Measurements from ENCODE around the gene ENSA.
"Not testable (repeated sequence)": the region's sequence is repeated elsewhere in the genome, so short reads cannot be mapped to it uniquely, and the experiment has no call there.

The ENSA gene

DNA sequence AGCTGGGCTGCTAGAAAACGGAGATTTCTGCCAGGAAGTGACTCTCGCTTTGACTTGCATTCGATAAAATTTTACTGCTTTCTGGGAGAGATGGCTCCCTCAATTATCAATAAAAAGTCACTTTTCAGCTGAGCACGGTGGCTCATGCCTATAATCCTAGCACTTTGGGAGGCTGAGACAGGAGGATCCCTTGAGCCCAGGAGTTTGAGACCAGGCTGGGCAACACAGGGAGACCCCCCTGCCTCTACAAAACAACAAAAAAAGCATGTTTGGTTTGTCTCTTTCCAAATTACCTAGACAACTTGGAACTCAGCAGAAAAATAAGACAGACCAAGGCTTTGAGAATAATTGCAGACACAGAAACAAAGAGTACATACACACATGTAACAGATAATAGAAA is 12.9 kb upstream of the ENSA start:
- peaks cover 2 to 3% of the 10 kb centered on the region in 2 donors for H3K36me3 ChIP-seq (ENCODE audit: control insufficient read depth in 2 of 2, insufficient read depth in 2 of 2, low read length in 2 of 2)
- no peaks in the 10 kb centered on the region for H3K4me1 ChIP-seq (ENCODE audit: control insufficient read depth, insufficient read depth, low read length)
- H3K27me3 ChIP-seq (ENCODE audit: control insufficient read depth in 1 of 2, insufficient read depth in 2 of 2, low read length in 2 of 2): no peaks in the 10 kb centered on the region
- no peaks in the 10 kb centered on the region for H3K9me3 ChIP-seq (ENCODE audit: control insufficient read depth in 2 of 2, low read length in 2 of 2)
- no peak overlapping the region for H3K4me3 ChIP-seq (ENCODE audit: low read length in 2 of 2)
- no peak overlapping the region for H3K27ac ChIP-seq (ENCODE audit: low read length)
- H3K9ac ChIP-seq (ENCODE audit: low read length in 2 of 2): no peak overlapping the region

- not testable (repeated sequence) for H3K9ac ChIP-seq (ENCODE audit: low read length in 2 of 2); H3K4me1 ChIP-seq (ENCODE audit: control insufficient read depth, insufficient read depth, low read length); H3K9me3 ChIP-seq (ENCODE audit: control insufficient read depth in 2 of 2, low read length in 2 of 2); H3K27me3 ChIP-seq (ENCODE audit: control insufficient read depth in 1 of 2, insufficient read depth in 2 of 2, low read length in 2 of 2); H3K27ac ChIP-seq (ENCODE audit: low read length); H3K4me3 ChIP-seq (ENCODE audit: low read length in 2 of 2); H3K36me3 ChIP-seq (ENCODE audit: control insufficient read depth in 2 of 2, insufficient read depth in 2 of 2, low read length in 2 of 2)
These were observed 11.9 kb upstream of the ENSA start for GRCh38 chr1:150641126-150641815.

- H3K9ac ChIP-seq (ENCODE audit: low read length in 2 of 2); H3K4me3 ChIP-seq (ENCODE audit: low read length in 2 of 2); H3K9me3 ChIP-seq (ENCODE audit: control insufficient read depth in 2 of 2, low read length in 2 of 2); H3K4me1 ChIP-seq (ENCODE audit: control insufficient read depth, insufficient read depth, low read length); H3K36me3 ChIP-seq (ENCODE audit: control insufficient read depth in 2 of 2, insufficient read depth in 2 of 2, low read length in 2 of 2); H3K27ac ChIP-seq (ENCODE audit: low read length); H3K27me3 ChIP-seq (ENCODE audit: control insufficient read depth in 1 of 2, insufficient read depth in 2 of 2, low read length in 2 of 2): not testable (repeated sequence)
These were observed 9.0 kb upstream of the ENSA start for GRCh38 chr1:150638430-150638829.

DNA sequence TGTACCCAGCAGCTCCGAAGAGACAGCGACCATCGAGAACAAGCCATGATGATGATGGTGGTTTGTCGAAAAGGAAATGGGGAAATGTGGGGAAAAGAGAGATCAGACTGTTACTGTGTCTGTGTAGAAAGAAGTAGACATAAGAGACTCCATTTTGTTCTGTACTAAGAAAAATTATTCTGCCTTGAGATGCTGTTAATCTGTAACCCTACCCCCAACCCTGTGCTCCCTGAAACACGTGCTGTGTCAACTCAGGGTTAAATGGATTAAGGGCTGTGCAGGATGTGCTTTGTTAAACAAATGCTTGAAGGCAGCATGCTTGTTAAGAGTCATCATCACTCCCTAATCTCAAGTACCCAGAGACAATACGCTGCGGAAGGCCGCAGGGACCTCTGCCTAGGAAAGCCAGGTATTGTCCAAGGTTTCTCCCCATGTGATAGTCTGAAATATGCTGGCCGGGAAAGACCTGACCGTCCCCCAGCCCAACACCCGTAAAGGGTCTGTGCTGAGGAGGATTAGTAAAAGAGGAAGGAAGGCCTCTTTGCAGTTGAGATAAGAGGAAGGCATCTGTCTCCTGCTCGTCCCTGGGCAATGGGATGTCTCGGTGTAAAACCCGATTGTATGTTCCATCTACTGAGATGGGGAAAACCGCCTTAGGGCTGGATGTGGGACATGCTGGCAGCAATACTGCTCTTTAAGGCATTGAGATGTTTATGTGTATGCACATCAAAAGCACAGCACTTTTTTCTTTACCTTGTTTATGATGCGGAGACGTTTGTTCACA is 5.6 kb upstream of the ENSA start:
- not testable (repeated sequence) for H3K27me3 ChIP-seq (ENCODE audit: control insufficient read depth in 1 of 2, insufficient read depth in 2 of 2, low read length in 2 of 2); H3K36me3 ChIP-seq (ENCODE audit: control insufficient read depth in 2 of 2, insufficient read depth in 2 of 2, low read length in 2 of 2); H3K4me1 ChIP-seq (ENCODE audit: control insufficient read depth, insufficient read depth, low read length); H3K4me3 ChIP-seq (ENCODE audit: low read length in 2 of 2); H3K9ac ChIP-seq (ENCODE audit: low read length in 2 of 2); H3K9me3 ChIP-seq (ENCODE audit: control insufficient read depth in 2 of 2, low read length in 2 of 2); H3K27ac ChIP-seq (ENCODE audit: low read length)

DNA sequence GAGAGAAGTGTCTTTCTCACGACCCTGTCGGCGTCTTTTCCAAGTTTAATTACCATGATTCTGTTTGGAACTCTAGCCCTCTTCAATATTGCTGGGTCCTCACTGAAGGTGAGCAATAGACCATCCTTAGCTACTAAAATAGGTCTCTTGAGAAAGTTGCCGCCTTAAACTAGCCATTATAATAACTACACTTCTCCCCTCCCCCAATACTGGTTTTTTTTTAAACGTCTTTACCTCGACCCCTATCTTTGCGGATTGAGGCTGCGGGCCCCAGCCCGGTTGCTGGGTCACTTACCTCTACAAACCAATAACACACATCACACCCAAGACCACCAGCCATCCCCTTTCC is 672 bp downstream of the ENSA start:
- peak overlapping the region; percentile 73 to 92 for H3K9ac ChIP-seq (ENCODE audit: low read length in 2 of 2)
- H3K4me1 ChIP-seq (ENCODE audit: control insufficient read depth, insufficient read depth, low read length): peaks cover 16% of the 10 kb centered on the region
- H3K4me3 ChIP-seq (ENCODE audit: low read length in 2 of 2): peak overlapping the region; percentile 91 to 93
- H3K27me3 ChIP-seq (ENCODE audit: control insufficient read depth in 1 of 2, insufficient read depth in 2 of 2, low read length in 2 of 2): no peaks in the 10 kb centered on the region
- H3K27ac ChIP-seq (ENCODE audit: low read length): peak overlapping the region; percentile 98
- H3K36me3 ChIP-seq (ENCODE audit: control insufficient read depth in 2 of 2, insufficient read depth in 2 of 2, low read length in 2 of 2): peaks cover 26 to 28% of the 10 kb centered on the region in 2 donors
- no peaks in the 10 kb centered on the region for H3K9me3 ChIP-seq (ENCODE audit: control insufficient read depth in 2 of 2, low read length in 2 of 2)

GRCh38 chr1:150627826-150628410 is 1.5 kb downstream of the ENSA start:
- Histone ChIP-seq H3K4me3 (ENCODE audit: low read length in 2 of 2) (peak overlapping the region; percentile 91 to 93), H3K9ac (ENCODE audit: low read length in 2 of 2) (peak overlapping the region; percentile 7 to 73), H3K36me3 (ENCODE audit: control insufficient read depth in 2 of 2, insufficient read depth in 2 of 2, low read length in 2 of 2) (peaks cover 30 to 34% of the 10 kb centered on the region in 2 donors), H3K27me3 (ENCODE audit: control insufficient read depth in 1 of 2, insufficient read depth in 2 of 2, low read length in 2 of 2) (no peaks in the 10 kb centered on the region), H3K9me3 (ENCODE audit: control insufficient read depth in 2 of 2, low read length in 2 of 2) (no peaks in the 10 kb centered on the region), H3K4me1 (ENCODE audit: control insufficient read depth, insufficient read depth, low read length) (peaks cover 18% of the 10 kb centered on the region), H3K27ac (ENCODE audit: low read length) (no peak overlapping the region)

DNA sequence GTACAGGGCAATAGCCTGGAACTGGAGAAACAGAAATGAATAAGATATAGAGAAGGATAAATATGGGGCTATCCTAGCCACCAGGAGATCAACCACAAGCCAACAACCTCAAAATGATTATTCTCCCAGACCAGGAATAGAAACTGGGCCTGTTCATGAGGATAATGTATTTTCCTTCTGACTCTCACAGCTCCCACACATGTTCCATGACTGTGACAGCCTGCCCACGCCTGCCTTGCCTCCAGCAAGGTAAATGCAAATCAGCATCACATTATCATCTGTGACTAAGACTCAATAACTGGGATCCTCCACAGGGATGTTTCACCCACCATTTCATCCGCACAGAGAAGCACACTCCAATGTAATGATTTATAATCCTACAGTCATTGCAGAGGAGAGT is 3.3 kb downstream of the ENSA start:
- H3K9me3 ChIP-seq (ENCODE audit: control insufficient read depth in 2 of 2, low read length in 2 of 2): no peaks in the 10 kb centered on the region
- no peak overlapping the region for H3K9ac ChIP-seq (ENCODE audit: low read length in 2 of 2)
- no peaks in the 10 kb centered on the region for H3K27me3 ChIP-seq (ENCODE audit: control insufficient read depth in 1 of 2, insufficient read depth in 2 of 2, low read length in 2 of 2)
- peaks cover 38 to 39% of the 10 kb centered on the region in 2 donors for H3K36me3 ChIP-seq (ENCODE audit: control insufficient read depth in 2 of 2, insufficient read depth in 2 of 2, low read length in 2 of 2)
- H3K4me1 ChIP-seq (ENCODE audit: control insufficient read depth, insufficient read depth, low read length): peaks cover 21% of the 10 kb centered on the region
- no peak overlapping the region for H3K27ac ChIP-seq (ENCODE audit: low read length)
- no peak overlapping the region for H3K4me3 ChIP-seq (ENCODE audit: low read length in 2 of 2)

DNA sequence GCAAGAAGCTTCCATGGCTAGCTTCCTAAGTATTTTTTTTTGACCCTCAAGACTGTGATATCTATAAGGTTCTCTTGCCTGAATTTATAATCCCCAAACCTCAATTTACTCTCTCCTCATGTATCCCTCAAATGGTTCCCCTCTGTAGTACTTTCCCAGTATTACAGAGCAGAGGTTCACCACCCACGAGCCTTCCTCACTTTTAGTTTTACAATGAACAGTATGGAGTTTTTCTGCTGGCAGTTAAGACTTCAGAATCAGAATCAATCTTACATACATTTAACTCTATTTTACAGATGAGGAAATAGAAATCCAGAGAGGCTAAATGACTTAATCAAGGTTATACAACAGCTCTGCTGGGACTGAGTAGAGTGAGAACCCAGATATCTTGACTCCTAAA is 4.9 kb downstream of the ENSA start:
- not testable (repeated sequence) for H3K9ac ChIP-seq (ENCODE audit: low read length in 2 of 2); H3K9me3 ChIP-seq (ENCODE audit: control insufficient read depth in 2 of 2, low read length in 2 of 2); H3K4me3 ChIP-seq (ENCODE audit: low read length in 2 of 2); H3K27ac ChIP-seq (ENCODE audit: low read length); H3K27me3 ChIP-seq (ENCODE audit: control insufficient read depth in 1 of 2, insufficient read depth in 2 of 2, low read length in 2 of 2)
- Histone ChIP-seq H3K4me1 (ENCODE audit: control insufficient read depth, insufficient read depth, low read length) (peaks cover 26% of the 10 kb centered on the region), H3K36me3 (ENCODE audit: control insufficient read depth in 2 of 2, insufficient read depth in 2 of 2, low read length in 2 of 2) (peaks cover 43 to 48% of the 10 kb centered on the region in 2 donors)

DNA sequence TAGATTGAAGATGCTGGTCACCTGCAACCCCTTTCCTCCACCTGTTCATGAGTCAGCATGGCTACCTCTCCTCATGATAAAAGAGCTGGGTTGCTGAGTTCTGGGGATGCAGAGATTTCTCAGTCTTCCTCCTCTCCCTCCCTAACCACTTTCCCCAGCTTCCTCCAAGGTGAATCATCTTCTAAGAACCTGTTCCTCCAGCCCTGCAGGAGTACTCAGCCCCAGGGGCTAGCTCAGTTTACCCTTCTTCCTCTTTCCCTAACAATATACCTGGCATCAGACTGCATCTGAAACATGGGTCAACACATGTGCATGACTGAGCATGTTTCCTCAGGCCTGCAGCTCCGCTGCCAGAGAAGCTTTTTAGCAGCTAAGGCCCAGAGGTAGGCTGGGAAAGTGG is 5.3 kb downstream of the ENSA start:
- H3K4me3 ChIP-seq (ENCODE audit: low read length in 2 of 2); H3K27me3 ChIP-seq (ENCODE audit: control insufficient read depth in 1 of 2, insufficient read depth in 2 of 2, low read length in 2 of 2); H3K9me3 ChIP-seq (ENCODE audit: control insufficient read depth in 2 of 2, low read length in 2 of 2); H3K27ac ChIP-seq (ENCODE audit: low read length); H3K9ac ChIP-seq (ENCODE audit: low read length in 2 of 2): not testable (repeated sequence)
- Histone ChIP-seq H3K4me1 (ENCODE audit: control insufficient read depth, insufficient read depth, low read length) (peaks cover 28% of the 10 kb centered on the region), H3K36me3 (ENCODE audit: control insufficient read depth in 2 of 2, insufficient read depth in 2 of 2, low read length in 2 of 2) (peaks cover 46 to 48% of the 10 kb centered on the region in 2 donors)

GRCh38 chr1:150622303-150622975 is 7.0 kb downstream of the ENSA start:
- peaks cover 46 to 48% of the 10 kb centered on the region in 2 donors for H3K36me3 ChIP-seq (ENCODE audit: control insufficient read depth in 2 of 2, insufficient read depth in 2 of 2, low read length in 2 of 2)
- H3K9ac ChIP-seq (ENCODE audit: low read length in 2 of 2): no peak overlapping the region
- no peak overlapping the region for H3K27ac ChIP-seq (ENCODE audit: low read length)
- peaks cover 17% of the 10 kb centered on the region for H3K4me1 ChIP-seq (ENCODE audit: control insufficient read depth, insufficient read depth, low read length)
- no peaks in the 10 kb centered on the region for H3K9me3 ChIP-seq (ENCODE audit: control insufficient read depth in 2 of 2, low read length in 2 of 2)
- H3K27me3 ChIP-seq (ENCODE audit: control insufficient read depth in 1 of 2, insufficient read depth in 2 of 2, low read length in 2 of 2): no peaks in the 10 kb centered on the region
- H3K4me3 ChIP-seq (ENCODE audit: low read length in 2 of 2): no peak overlapping the region
